Endothelial cell of umbilical vein (primary cell): ENCODE results near the gene ACSM2A. TPM values are rescaled to one million over a fixed set of nuclear protein-coding genes. Genes with fewer than 3 reads are reported as not detected.

ENCODE experiments used
- BruUV-seq: library from RNA; stranded (reverse); fragments of 400-500 nt; replicated peaks from 2 replicates; lab custom pipeline; 2021; lab: Mats Ljungman, UMichigan
- CTCF ChIA-PET: fragments of 300-600, 350-600 bp; sonication (Branson Sonifier 250); formaldehyde crosslinking; loops from one replicate; lab custom pipeline; 2021; ENCODE audit warnings: antibody characterized with exemption, inconsistent platforms; lab: Charles Lee
- POLR2A ChIA-PET: fragments of 300-600, 350-600 bp; sonication (Branson Sonifier 250); formaldehyde crosslinking; loops from one replicate; lab custom pipeline; 2021; ENCODE audit warnings: antibody characterized with exemption, inconsistent platforms; lab: Charles Lee
- DNase-seq: peaks from one replicate; pipeline ENCODE4 v3.0.0-alpha.2; 2011; ENCODE audit warnings: low read depth, low spot score
- FAIRE-seq: peaks from 2 replicates; lab custom pipeline; 2011; peaks lifted over from hg19 to GRCh38; lab: Jason Lieb, UNC
- H2AFZ ChIP-seq: 2 replicates; pipeline ENCODE4 v1.6.0; 2012; ENCODE audit warnings: low read depth, low read length, control low read depth, inconsistent platforms
- H3K27ac ChIP-seq: 2 replicates; pipeline ENCODE4 v1.5.1; 2011; ENCODE audit warnings: low read depth, mild to moderate bottlenecking, control low read depth, low read length, moderate library complexity; ENCODE audit not compliant: insufficient read depth
- H3K27me3 ChIP-seq, 2 experiments: 2 replicates each; pipeline versions ENCODE4 v1.6.0 to v1.6.1; 2011; ENCODE audit warnings: low read length in 2 of 2, mixed read lengths in 1 of 2; ENCODE audit not compliant: control insufficient read depth in 2 of 2, insufficient read depth in 2 of 2
- H3K36me3 ChIP-seq, 2 experiments: 2 replicates in 1 of 2; 3 replicates in 1 of 2; pipeline ENCODE4 v1.5.1; 2011; ENCODE audit warnings: low read length in 2 of 2, mild to moderate bottlenecking in 1 of 2, moderate library complexity in 1 of 2; ENCODE audit not compliant: control insufficient read depth in 2 of 2, insufficient read depth in 2 of 2; ENCODE audit errors: extremely low read depth in 1 of 2
- H3K4me1 ChIP-seq: 3 replicates; pipeline ENCODE4 v1.5.1; 2011; ENCODE audit warnings: mild to moderate bottlenecking, low read length; ENCODE audit not compliant: control insufficient read depth, insufficient read depth; ENCODE audit errors: extremely low read depth
- H3K4me2 ChIP-seq: 2 replicates; pipeline ENCODE4 v1.6.1; 2011; ENCODE audit warnings: low read length, control low read depth, mixed read lengths; ENCODE audit not compliant: insufficient read depth
- H3K4me3 ChIP-seq, 3 experiments: fragments of 200-600 bp in 1 of 3; sonication (generic), shearing (Covaris generic) in 1 of 3; replicated peaks in 1 of 3; 2 replicates each; pipeline ENCODE4 v1.5.1; 2011 to 2016; ENCODE audit warnings: control low read depth in 3 of 3, low read length in 3 of 3, mild to moderate bottlenecking in 2 of 3, inconsistent platforms in 1 of 3, low read depth in 1 of 3, moderate library complexity in 1 of 3; ENCODE audit not compliant: insufficient read depth in 1 of 3
- H3K79me2 ChIP-seq: 2 replicates; pipeline ENCODE4 v1.6.0; 2012; ENCODE audit warnings: low read length, inconsistent platforms; ENCODE audit not compliant: control insufficient read depth, insufficient read depth
- H3K9ac ChIP-seq: replicated peaks from 2 replicates; pipeline ENCODE3; 2011; ENCODE audit warnings: low read length, control low read depth; ENCODE audit not compliant: insufficient read depth; ENCODE audit errors: extremely low read depth
- H3K9me1 ChIP-seq: replicated peaks from 3 replicates; pipeline ENCODE4 v1.6.0; 2011; ENCODE audit warnings: mild to moderate bottlenecking, low read length; ENCODE audit not compliant: control insufficient read depth, insufficient read depth; ENCODE audit errors: extremely low read depth
- H3K9me3 ChIP-seq: replicated peaks from 2 replicates; pipeline ENCODE4 v1.5.1; 2012; ENCODE audit warnings: low read length, inconsistent platforms; ENCODE audit not compliant: control insufficient read depth, insufficient read depth
- H4K20me1 ChIP-seq: replicated peaks from 2 replicates; pipeline ENCODE3; 2011; ENCODE audit warnings: mild to moderate bottlenecking, low read length; ENCODE audit not compliant: control insufficient read depth, insufficient read depth; ENCODE audit errors: extremely low read depth
- CTCF ChIP-seq, 2 donors: IDR thresholded peaks; 1 replicate in 1 of 2; 2 replicates in 1 of 2; pipeline ENCODE4 v1.5.1; 2011; ENCODE audit warnings: low read length in 2 of 2, mild to moderate bottlenecking in 2 of 2, moderate library complexity in 2 of 2, control low read depth in 1 of 2, inconsistent platforms in 1 of 2, low read depth in 1 of 2; ENCODE audit not compliant: insufficient read depth in 1 of 2; ENCODE audit errors: extremely low read depth in 1 of 2
- EZH2 ChIP-seq: IDR thresholded peaks from 2 replicates; pipeline ENCODE4 v1.6.1; 2012; ENCODE audit warnings: borderline replicate concordance, low read depth, mild to moderate bottlenecking, moderate library complexity, low read length, inconsistent platforms; ENCODE audit not compliant: severe bottlenecking
- FOS ChIP-seq: IDR thresholded peaks from 2 replicates; pipeline ENCODE4 v1.6.1; 2011; ENCODE audit warnings: mild to moderate bottlenecking, low read length, moderate library complexity, borderline replicate concordance; ENCODE audit not compliant: insufficient read depth
- GATA2 ChIP-seq: IDR thresholded peaks from 2 replicates; pipeline ENCODE4 v1.7.0; 2011; ENCODE audit warnings: low read depth, mild to moderate bottlenecking, moderate library complexity, mixed read lengths, low read length; ENCODE audit not compliant: insufficient read length, insufficient read depth
- JUN ChIP-seq: IDR thresholded peaks from 2 replicates; pipeline ENCODE4 v1.6.1; 2011; ENCODE audit warnings: borderline replicate concordance, low read depth; ENCODE audit not compliant: insufficient read length, insufficient read depth
- MAX ChIP-seq: IDR thresholded peaks from 2 replicates; pipeline ENCODE4 v1.6.1; 2011; ENCODE audit not compliant: insufficient read depth, insufficient read length
- MYC ChIP-seq: IDR thresholded peaks from one replicate; pipeline ENCODE4 v1.6.1; 2011; ENCODE audit warnings: mild to moderate bottlenecking, low read depth, low read length
- POLR2A ChIP-seq: IDR thresholded peaks from 2 replicates; pipeline ENCODE4 v1.6.1; 2012; ENCODE audit warnings: low read depth, mild to moderate bottlenecking, control low read depth, low read length
- POLR2AphosphoS5 ChIP-seq: IDR thresholded peaks from 2 replicates; pipeline ENCODE4 v1.6.1; 2012; ENCODE audit warnings: low read depth, mild to moderate bottlenecking, control low read depth, low read length, moderate library complexity; ENCODE audit not compliant: insufficient read depth
- dilution Hi-C: fragments of 300-500 bp; cut with MboI; formaldehyde crosslinking; loops from one replicate; pipeline ENCODE4 v1.15.0; 2019; ENCODE audit warnings: low sequenced_read_pairs; ENCODE audit not compliant: extremely low pct_ligation_motif_present
- intact Hi-C: fragments of 100-400 bp; cut with micrococcal nuclease; formaldehyde crosslinking; loops from one replicate; pipeline ENCODE4 v1.10.0; 2022
- polyA plus RNA-seq, 4 experiments: library from polyadenylated mRNA; depleted of rRNA in 3 of 4; stranded (reverse) in 3 of 4; unstranded in 1 of 4; fragments of >200 nt; gene quantifications; 2 replicates each; pipeline versions ENCODE4 v1.2.1 to v1.2.3, GENCODE V29; 2011 to 2012; ENCODE audit warnings: missing spikeins in 1 of 4
- total RNA-seq: library from RNA; stranded (reverse); gene quantifications from 2 replicates; pipeline ENCODE4 v1.2.3, GENCODE V29; 2021

ACSM2A gene
- total and polyA plus RNA-seq, 2 donors (not counting 3 experiments of a cell fraction or from before 2014, with no cell fraction given), result 0.03 TPM; not detected in 1

- Histone ChIP-seq H2AFZ (no peak overlapping the region), H3K27me3 (no peaks in the 10 kb centered on the region), H3K4me1 (no peaks in the 10 kb centered on the region), H3K4me2 (no peak overlapping the region), H3K9me1 (no peaks in the 10 kb centered on the region), H3K9ac (no peak overlapping the region), H3K9me3 (no peaks in the 10 kb centered on the region), H3K79me2 (no peaks in the 10 kb centered on the region), H4K20me1 (no peaks in the 10 kb centered on the region), H3K27ac (no peak overlapping the region), H3K4me3 (no peak overlapping the region), H3K36me3 (no peaks in the 10 kb centered on the region)
- ChIA-PET CTCF (no interaction called here), POLR2A (no interaction called here)
- no peak for DNase-seq
- no peak for TF ChIP-seq POLR2AphosphoS5
- no peak for TF ChIP-seq POLR2A
- TF ChIP-seq FOS, result no peak
- no peak for TF ChIP-seq CTCF (IDR thresholded peaks at IDR 0.05; ENCODE audit: extremely low read depth in 1 of 2, insufficient read depth in 1 of 2, low read depth in 1 of 2, low read length in 2 of 2)
- dilution Hi-C loops (no loop called here), intact Hi-C loops (no loop called here)
- BruUV-seq, result no TSS peak
- FAIRE-seq, result no peak
These were observed 59.0 kb downstream of the ACSM2A start for GRCh38 chr16:20510323-20510722.

DNA sequence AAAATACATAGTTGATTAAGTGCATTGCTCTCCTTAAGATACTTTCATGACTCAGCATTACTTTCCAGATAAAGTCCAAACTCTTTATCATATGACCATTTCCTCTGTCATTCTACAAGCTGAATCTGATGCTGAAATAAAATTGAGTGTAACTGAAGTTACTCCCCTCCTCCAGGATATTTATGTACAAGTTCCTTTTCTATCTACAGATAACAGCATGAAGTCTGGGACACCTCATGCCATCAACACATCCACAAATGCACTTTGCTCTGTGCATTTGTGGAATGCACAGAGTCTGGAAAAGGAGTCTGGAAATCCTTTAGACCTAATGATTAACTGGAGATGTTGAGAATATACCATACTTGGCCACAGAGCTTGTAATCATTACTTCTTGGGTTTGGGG lies 64.4 kb downstream of the ACSM2A start:
- no peaks in the 10 kb centered on the region for H3K79me2 ChIP-seq
- CTCF ChIA-PET, result no interaction called here
- no peaks in the 10 kb centered on the region for H3K36me3 ChIP-seq
- no peak overlapping the region for H3K4me3 ChIP-seq
- dilution Hi-C loops (no loop called here), intact Hi-C loops (no loop called here)
- H3K9ac ChIP-seq, result no peak overlapping the region
- no peaks in the 10 kb centered on the region for H3K9me3 ChIP-seq
- no peaks in the 10 kb centered on the region for H3K27me3 ChIP-seq
- no peak for TF ChIP-seq EZH2
- TF ChIP-seq JUN, result no peak
- no peak for TF ChIP-seq CTCF (IDR thresholded peaks at IDR 0.05; ENCODE audit: extremely low read depth in 1 of 2, insufficient read depth in 1 of 2, low read depth in 1 of 2, low read length in 2 of 2)
- TF ChIP-seq POLR2A, result no peak
- no peak for TF ChIP-seq FOS
- no peak for TF ChIP-seq MYC
- TF ChIP-seq GATA2, result no peak
- TF ChIP-seq POLR2AphosphoS5, result no peak
- no peak for TF ChIP-seq MAX
- no peak for DNase-seq
- H4K20me1 ChIP-seq, result no peaks in the 10 kb centered on the region
- no peaks in the 10 kb centered on the region for H3K9me1 ChIP-seq
- no TSS peak for BruUV-seq
- no peak for FAIRE-seq
- no peak overlapping the region for H3K4me2 ChIP-seq
- POLR2A ChIA-PET, result no interaction called here
- no peak overlapping the region for H2AFZ ChIP-seq
- H3K4me1 ChIP-seq, result no peaks in the 10 kb centered on the region
- no peak overlapping the region for H3K27ac ChIP-seq
